Tibial nerve (tissue), 4 donors: ENCODE measurements around the gene UTP11. TPM values are rescaled to one million over a fixed set of nuclear protein-coding genes. Genes with fewer than 3 reads are reported as not detected.

Experiments used
- DNase-seq, 2 donors: peaks; one replicate each; pipeline ENCODE4 v3.0.0-alpha.2; 2019; ENCODE audit warnings: low spot score in 2 of 2
- H3K27ac ChIP-seq, 4 donors: fragments of 200-600 bp; sonication (generic) in 3 of 4; one replicate each; pipeline ENCODE4 v1.5.1; 2017 to 2019; ENCODE audit warnings: mild to moderate bottlenecking in 1 of 4
- H3K27me3 ChIP-seq, 2 donors: fragments of 200-600 bp; sonication (generic) in 1 of 2; one replicate each; pipeline versions ENCODE4 v1.5.1 to v1.6.0; 2017 to 2019
- H3K36me3 ChIP-seq, 3 donors: fragments of 200-600 bp; sonication (generic); one replicate each; pipeline ENCODE4 v1.5.1; 2018 to 2019
- H3K4me1 ChIP-seq, 4 donors: fragments of 200-600 bp; sonication (generic) in 3 of 4; one replicate each; pipeline ENCODE4 v1.5.1; 2017 to 2019
- H3K4me3 ChIP-seq, 4 donors: fragments of 200-600 bp; sonication (generic) in 3 of 4; one replicate each; pipeline ENCODE4 v1.5.1; 2017 to 2019; ENCODE audit warnings: mild to moderate bottlenecking in 1 of 4, moderate library complexity in 1 of 4
- H3K9me3 ChIP-seq, 4 donors: fragments of 200-600 bp; sonication (generic) in 3 of 4; one replicate each; pipeline ENCODE4 v1.5.1; 2017 to 2019
- EP300 ChIP-seq, 2 donors: sonication (generic); formaldehyde crosslinking; IDR thresholded peaks; one replicate each; pipeline ENCODE4 v1.6.1; 2017; ENCODE audit warnings: antibody characterized with exemption in 2 of 2, mild to moderate bottlenecking in 1 of 2
- POLR2A ChIP-seq, 2 donors: fragments of 450-650 bp; IDR thresholded peaks; one replicate each; pipeline ENCODE4 v1.6.1; 2017; ENCODE audit warnings: antibody characterized with exemption in 2 of 2, mild to moderate bottlenecking in 2 of 2, moderate library complexity in 2 of 2
- WGBS, 2 donors: methylation state at CpG; one replicate each; pipeline ENCODE4 v1.1.5; 2018; 5-methylcytosine and 5-hydroxymethylcytosine counted together
- total RNA-seq, 4 donors: library from RNA; depleted of rRNA; stranded (reverse); fragments of >200 nt; gene quantifications; one replicate each; pipeline ENCODE4 v1.1.0, GENCODE V29; 2016
- TF ChIP-seq, protein P1 (sequence below), 5 experiments: fragments of 200-600 bp in 3 of 5; fragments of 450-650 bp in 2 of 5; sonication (generic) in 3 of 5; IDR thresholded peaks; one replicate each; pipeline ENCODE4 v1.5.1; 2016 to 2019; ENCODE audit warnings: antibody characterized with exemption in 5 of 5, mild to moderate bottlenecking in 3 of 5, moderate library complexity in 2 of 5

Gene UTP11
- total RNA-seq, 4 donors from 2014 or later, result 16.5 to 36.8 (median 25.7) TPM

DNA sequence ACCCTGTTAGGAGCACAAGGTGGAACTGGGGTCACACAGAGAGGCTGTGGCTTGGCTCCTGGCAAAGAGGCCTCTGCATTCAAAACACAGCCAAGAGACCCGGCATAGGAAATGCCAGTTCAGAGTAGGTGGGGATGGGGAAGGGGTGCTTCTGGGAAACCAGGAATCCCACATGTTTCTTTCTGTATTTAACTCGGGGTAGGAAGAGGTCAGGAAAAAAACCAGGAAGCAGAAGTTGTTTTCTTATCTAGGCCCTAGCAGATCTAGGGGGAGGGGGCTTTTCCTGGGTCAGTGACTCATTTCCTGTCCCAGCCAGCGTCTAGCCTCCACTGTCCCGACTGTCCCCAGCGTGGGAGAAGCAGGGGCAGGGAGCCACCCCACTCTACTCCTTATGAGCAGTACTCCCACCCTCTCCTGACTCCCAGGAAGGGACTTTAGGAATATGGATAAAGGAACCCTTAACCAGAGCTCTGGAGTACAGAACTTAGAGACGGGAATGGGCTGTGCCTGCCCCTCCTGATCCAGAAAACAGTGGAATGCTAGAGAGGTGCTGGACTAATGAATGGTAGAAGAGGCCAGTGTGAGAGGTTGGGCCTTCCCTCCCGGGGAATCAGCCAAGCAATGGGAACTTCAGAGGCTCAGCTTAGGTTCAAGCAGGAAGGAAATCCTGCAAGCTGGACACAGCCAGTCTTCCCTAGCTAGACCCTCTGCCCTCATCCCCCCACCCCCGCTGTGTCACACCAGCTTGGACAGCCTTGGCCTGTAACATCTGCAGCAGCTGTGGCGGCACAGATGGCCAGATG lies 12.9 kb upstream of the UTP11 start:
- H3K36me3 ChIP-seq, result peaks cover 0 to 24% (median 0%) of the 10 kb centered on the region in 3 donors
- H3K27me3 ChIP-seq, result no peaks in the 10 kb centered on the region

DNA sequence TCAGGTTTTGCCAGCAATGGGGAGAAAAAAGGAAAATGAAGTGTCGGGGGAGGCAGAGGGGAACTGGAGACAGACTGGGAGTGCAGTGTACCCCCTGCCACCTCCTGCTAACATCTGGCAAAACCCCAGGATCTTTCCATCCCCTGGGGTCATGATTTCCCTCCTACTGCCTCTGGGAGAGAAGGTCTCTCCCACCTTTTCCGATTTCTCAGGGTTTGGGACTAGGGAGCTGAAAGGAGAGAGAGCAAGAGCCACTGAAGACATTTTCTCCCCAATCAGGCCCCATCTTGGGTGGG lies 12.4 kb upstream of the UTP11 start:
- Histone ChIP-seq H3K4me3 (peak overlapping the region in 1 of 4 donors; percentile 11), H3K27me3 (no peaks in the 10 kb centered on the region), H3K9me3 (no peaks in the 10 kb centered on the region), H3K27ac (peak overlapping the region; percentile 85 to 97 (median 90)), H3K36me3 (peaks cover 0 to 21% (median 0%) of the 10 kb centered on the region in 3 donors), H3K4me1 (peaks cover 0 to 96% (median 67%) of the 10 kb centered on the region in 4 donors)
- no peak for DNase-seq
- TF ChIP-seq EP300 (IDR thresholded peaks at IDR 0.05) (no peak), POLR2A (IDR thresholded peaks at IDR 0.05) (no peak)
- TF ChIP-seq, protein P1, sequence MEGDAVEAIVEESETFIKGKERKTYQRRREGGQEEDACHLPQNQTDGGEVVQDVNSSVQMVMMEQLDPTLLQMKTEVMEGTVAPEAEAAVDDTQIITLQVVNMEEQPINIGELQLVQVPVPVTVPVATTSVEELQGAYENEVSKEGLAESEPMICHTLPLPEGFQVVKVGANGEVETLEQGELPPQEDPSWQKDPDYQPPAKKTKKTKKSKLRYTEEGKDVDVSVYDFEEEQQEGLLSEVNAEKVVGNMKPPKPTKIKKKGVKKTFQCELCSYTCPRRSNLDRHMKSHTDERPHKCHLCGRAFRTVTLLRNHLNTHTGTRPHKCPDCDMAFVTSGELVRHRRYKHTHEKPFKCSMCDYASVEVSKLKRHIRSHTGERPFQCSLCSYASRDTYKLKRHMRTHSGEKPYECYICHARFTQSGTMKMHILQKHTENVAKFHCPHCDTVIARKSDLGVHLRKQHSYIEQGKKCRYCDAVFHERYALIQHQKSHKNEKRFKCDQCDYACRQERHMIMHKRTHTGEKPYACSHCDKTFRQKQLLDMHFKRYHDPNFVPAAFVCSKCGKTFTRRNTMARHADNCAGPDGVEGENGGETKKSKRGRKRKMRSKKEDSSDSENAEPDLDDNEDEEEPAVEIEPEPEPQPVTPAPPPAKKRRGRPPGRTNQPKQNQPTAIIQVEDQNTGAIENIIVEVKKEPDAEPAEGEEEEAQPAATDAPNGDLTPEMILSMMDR (IDR thresholded peaks at IDR 0.05), result no peak
- WGBS, 2 donors, result 21 to 40% methylated on average over 2 of the region's 2 CpGs

More for the DNA sequence above, 12.9 kb upstream of the UTP11 start:
- DNase-seq, result no peak
- H3K4me3 ChIP-seq, result peak overlapping the region in 1 of 4 donors; percentile 11
- 3 to 7% methylated on average over 9 of the region's 9 CpGs for WGBS, 2 donors
- H3K4me1 ChIP-seq, result peaks cover 0 to 99% (median 67%) of the 10 kb centered on the region in 4 donors
- peak overlapping the region; percentile 85 to 97 (median 90) for H3K27ac ChIP-seq
- TF ChIP-seq POLR2A (IDR thresholded peaks at IDR 0.05) (peak in 1 of 2 donors; percentile 18), EP300 (IDR thresholded peaks at IDR 0.05) (no peak)
- TF ChIP-seq, protein P1 (IDR thresholded peaks at IDR 0.05), result no peak
- H3K9me3 ChIP-seq, result no peaks in the 10 kb centered on the region

DNA sequence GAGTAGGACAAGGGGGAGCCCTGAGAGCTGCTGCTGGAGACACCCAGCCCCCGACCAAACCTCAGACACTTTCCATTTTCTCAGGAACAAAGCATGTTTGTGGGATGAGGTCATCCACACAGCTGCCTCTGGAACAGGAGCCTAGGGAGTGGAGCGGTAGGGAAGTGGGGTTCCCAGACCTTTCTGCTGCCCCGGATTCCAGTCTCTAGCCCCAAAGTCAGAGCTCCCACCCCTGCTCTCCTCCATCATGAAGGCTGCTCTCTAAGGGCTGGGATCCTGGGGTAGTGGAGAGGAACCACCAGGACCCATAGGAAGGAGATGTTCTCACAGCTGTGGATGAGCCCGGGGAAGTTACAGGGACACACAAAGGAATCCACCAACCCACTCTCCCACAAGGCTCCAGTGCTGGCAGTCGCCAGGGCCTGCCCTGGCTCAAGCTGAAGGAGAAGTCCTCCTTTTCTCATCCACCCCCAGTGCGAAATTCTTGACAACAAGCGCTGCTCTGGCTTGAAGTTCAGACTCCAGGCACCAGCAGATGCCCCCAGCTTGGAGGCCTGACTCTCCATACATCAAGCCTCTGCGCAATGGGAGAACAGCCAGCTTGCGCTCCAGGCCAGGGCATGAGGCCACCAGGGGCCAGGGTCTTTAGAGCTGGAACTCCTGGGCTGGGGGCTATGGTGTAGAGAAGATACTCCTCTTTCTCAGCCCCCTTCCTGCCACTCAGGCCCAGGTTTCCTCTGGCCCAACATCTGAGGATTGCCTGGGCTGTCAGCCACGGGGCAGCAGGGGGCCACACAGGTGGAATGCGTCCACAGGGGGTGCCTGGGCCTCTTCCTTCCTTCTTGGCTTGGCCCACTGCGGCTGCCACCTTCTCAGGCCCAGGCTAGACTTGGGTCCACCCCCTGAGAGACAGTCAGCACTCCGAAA lies 11.7 kb upstream of the UTP11 start:
- TF ChIP-seq POLR2A (IDR thresholded peaks at IDR 0.05), result no peak
- no peak for TF ChIP-seq EP300 (IDR thresholded peaks at IDR 0.05)
- TF ChIP-seq, protein P1 (IDR thresholded peaks at IDR 0.05), result no peak
- DNase-seq, result peak in 1 of 2 donors; percentile 43
- peak overlapping the region in 1 of 4 donors; percentile 11 for H3K4me3 ChIP-seq
- no peaks in the 10 kb centered on the region for H3K27me3 ChIP-seq
- H3K27ac ChIP-seq, result peak overlapping the region; percentile 85 to 97 (median 90)
- peaks cover 0 to 21% (median 0%) of the 10 kb centered on the region in 3 donors for H3K36me3 ChIP-seq
- H3K9me3 ChIP-seq, result no peaks in the 10 kb centered on the region
- WGBS, 2 donors, result 25 to 26% methylated on average over 10 to 13 of the region's 13 CpGs
- H3K4me1 ChIP-seq, result peaks cover 0 to 94% (median 67%) of the 10 kb centered on the region in 4 donors

DNA sequence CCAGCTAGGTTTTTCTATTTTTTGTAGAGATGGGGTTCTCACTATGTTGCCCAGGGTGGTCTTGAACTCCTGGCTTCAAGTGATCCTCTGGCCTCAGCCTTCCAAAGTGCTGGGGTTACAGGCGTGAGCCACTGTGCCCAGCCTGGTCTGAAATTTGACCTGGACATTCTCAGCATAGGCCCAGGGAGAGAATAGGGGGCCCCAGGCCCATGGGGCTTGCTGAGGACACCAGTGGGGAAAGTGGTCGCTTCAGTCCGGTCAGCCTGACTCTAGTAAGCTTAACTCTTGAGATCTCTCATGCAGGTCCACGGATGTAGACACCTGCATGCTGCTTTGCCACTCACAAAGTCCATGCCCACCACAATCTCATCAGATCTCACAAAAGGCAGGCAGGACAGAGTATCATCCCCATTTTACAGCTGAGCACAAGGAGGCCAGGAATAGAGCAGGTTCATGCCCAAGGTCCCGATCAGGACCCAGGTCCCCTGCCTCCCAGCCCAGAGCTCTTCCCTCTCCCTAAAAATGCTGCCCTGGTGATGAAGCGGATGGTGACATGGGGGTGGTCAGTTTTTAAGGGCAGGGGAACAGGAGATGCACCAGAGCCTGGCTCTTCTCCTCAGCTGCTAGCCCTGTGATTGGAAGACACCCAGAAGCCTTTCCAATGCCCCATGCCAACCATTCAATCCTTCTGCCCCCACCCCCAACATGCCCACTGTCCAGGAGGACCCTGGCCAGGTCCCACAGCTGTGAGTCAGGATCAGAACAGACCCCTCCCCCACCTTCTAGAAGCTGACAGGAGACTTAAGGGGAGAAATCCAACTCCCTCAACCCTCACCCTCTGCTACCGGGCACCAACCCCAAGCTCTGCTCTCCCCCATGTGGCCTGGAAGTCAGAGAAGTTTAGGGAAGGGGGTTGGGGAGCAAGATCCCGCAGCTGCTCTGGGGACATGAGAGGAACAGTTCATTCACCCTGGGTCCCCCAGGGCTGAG lies 9.0 kb upstream of the UTP11 start:
- Histone ChIP-seq H3K36me3 (peaks cover 0 to 5% (median 0%) of the 10 kb centered on the region in 3 donors), H3K9me3 (no peaks in the 10 kb centered on the region), H3K27ac (peak overlapping the region; percentile 79 to 97 (median 87)), H3K27me3 (no peaks in the 10 kb centered on the region), H3K4me1 (peaks cover 0 to 72% (median 52%) of the 10 kb centered on the region in 4 donors), H3K4me3 (peak overlapping the region; percentile 57 to 88 (median 75))
- DNase-seq, result no peak
- TF ChIP-seq, protein P1 (IDR thresholded peaks at IDR 0.05), result no peak
- TF ChIP-seq POLR2A (IDR thresholded peaks at IDR 0.05) (no peak), EP300 (IDR thresholded peaks at IDR 0.05) (no peak)
- WGBS, 2 donors, result 70 to 75% methylated on average over 7 to 8 of the region's 8 CpGs
